NCI-H82 treated with DMSO at 0.1 percent for 48 hours (cell line): ENCODE results near the gene EDRF1.
"Not testable (repeated sequence)": the region's sequence is repeated elsewhere in the genome, so short reads cannot be mapped to it uniquely, and the experiment has no call there.

Experiments
- DNase-seq: peaks from one replicate; lab custom pipeline; 2025; ENCODE audit not compliant: unreplicated experiment; lab: John Stamatoyannopoulos, UW

EDRF1 gene

DNA sequence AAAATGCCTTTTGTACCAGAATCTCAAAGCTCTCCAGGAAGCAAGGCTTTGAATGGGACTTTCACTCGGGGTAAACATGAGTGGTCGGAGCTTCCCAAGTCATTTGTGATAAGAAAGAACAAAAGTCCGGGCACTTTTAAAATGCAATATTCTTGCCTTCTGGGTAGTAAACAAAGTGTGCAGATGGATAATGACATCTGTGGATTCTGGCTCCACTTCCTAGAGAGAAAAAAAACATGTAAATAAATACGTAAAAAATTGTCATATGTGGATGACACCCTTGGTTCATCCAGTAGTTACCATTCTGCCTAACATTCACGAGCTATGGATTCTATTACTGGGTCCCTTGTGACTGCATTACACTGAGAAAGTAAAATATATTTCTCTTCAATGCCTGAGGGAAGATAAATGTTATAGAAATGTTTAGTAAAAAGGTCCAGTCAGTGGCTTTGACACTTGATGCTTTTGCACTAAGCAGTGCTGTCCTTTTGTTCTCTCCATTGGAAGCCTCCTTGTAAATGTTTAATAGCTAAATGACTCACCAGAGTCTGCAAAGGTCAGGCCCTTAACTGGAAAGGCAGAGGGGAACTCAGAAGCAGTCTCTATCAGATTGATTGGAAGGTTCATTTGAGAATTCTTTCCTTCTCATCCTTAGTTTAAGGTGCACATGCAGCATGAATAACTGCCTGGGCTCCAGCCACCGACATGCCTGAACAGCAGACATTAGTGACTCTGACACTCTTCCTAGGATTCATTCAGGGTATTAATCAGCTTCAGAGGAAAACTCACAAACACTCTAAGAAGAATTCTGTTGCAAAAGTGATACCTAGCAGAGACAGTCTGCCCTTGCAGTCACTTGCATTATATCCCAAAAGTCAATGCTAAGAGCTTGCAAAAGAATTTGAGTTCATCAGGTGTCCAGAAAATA is 11.7 kb upstream of the EDRF1 start:
- no peak for DNase-seq

DNA sequence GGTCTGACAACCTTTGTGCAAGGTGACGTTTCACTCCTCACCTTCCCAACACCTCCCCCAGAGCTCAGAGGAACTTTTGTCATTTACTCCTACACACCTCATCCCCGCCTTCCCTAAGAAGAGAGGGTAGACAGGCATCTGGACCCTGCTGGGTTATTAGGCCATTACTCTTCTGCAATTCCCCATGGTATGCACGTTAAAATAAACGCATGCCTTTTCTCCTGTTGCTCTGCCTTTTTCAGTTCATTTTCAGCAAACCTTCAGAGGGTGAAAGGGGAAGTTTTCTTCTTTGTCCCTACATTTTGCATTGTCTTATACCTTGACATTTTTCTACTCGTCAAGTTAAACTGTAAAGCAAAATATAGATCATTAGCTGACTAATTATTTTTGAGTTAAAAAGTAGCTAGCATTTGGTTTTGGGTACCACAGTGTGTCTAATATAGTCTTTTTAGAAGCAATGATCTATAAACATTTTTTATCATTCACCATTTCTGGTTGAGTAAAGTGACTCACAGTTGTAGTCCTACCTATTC is 10.5 kb upstream of the EDRF1 start:
- DNase-seq = no peak

DNA sequence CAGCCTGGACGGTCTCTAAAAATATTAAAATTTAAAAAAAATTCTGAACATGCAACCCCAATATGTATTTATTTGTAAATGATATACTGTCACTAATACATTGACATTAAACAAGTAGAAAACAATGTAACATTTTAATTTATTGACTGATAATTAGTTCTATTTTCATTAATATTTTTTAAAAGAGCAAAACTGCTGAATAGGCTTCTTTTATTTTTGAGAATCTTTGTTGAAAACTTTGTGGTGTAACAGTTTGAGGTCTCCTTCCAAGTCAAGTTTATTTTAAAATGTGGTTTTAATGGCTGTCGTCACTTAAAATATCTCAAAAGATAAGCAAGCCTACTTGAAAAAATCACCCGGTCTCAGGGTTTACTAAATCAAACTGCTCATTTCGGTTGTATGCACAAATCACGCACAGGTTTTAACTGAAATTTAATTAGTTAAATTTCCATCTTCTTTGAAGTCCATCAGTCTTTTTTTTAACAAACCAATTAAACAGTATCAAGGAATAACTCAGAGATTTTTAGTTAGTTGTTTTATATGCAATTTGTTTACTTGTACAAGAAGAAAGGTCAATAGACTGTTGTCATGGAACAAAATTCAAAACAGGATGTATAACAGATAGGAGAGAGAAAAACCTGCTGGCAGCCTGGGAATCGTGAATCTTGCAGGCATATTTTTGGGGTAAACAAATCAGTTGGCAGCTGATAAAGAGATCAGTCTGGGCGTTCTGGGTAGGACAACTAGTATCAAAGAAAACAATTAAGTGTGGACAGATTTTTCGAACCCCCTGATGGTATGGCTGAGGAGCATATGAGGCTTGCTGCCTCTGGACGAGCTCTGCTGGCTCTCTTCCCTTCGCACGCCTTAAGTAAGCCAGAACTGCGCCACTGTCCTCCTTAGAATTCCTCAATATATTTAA is 9.7 kb upstream of the EDRF1 start:
- DNase-seq = no peak

DNA sequence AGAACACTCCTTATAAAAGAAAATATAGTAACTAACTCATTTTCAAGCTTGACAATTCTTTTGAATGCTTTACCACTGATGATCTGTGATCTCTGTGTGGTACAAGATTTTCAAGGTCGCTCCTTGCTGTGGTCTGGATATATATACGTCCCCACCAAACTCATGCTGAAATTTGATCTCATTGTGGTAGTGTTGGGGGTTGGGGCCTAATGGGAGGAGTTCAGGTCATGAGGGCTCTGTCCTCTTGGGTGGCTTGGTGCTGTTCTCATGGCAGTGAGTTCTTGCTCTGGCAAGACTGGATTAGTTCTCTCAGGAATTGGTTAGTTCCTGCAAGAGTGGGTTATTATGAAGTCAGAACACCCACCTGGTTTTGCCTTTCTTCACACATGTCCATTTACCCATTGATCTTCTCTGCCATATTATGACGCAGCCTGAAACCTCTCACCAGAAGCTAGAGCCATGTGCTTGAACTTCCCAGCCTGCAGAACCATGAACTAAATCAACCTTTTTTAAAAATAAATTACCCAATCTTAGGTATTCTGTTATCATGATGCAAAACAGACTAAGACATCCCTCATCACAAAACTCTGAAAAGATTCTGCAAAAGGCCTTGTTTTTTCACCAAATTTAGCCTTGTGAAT is 8.3 kb upstream of the EDRF1 start:
- DNase-seq = no peak

DNA sequence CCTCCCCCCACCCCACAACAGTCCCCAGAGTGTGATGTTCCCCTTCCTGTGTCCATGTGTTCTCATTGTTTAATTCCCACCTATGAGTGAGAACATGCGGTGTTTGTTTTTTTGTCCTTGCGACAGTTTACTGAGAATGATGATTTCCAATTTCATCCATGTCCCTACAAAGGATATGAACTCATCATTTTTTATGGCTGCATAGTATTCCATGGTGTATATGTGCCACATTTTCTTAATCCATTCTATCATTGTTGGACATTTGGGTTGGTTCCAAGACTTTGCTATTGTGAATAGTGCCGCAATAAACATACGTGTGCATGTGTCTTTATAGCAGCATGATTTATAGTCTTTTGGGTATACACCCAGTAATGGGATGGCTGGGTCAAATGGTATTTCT is 4.8 kb upstream of the EDRF1 start:
- DNase-seq = not testable (repeated sequence)

DNA sequence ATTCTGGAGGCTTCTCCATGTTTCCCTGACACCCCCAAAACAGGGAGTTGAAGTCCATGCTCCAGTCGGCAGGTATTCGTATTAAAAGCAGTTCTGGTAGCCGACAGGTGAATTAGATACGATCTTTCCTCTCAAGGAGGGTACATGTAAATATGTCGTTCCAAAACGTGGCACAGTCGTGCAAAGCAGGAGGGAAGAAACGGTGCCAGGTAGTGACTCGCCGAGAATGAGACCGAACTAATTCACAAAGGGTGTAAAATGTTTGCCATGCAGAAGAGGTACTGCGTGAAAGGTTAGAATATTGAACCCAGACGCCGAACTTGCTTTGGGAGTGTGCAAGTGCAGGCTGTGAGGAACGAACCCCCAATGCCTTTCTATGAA is 483 bp downstream of the EDRF1 start:
- no peak for DNase-seq

DNA sequence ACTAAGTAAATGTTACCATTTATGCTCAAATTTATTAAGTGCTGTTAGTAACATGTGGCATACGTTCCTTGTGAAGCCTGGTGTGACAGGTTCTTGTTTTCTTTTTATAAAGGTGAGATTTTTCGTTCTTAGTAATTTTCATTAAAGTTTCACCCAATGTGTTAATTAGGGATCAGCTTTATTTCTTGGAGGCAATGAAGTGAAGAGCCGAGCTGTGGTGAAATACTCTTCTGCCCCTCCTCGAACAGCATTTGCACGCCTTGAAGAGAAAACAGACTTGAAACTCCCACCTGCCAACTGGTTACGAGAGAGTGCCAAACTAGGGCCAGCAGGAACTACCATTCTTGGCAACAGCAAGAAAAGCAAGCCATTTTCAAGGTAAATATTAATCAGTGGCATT is 1.5 kb downstream of the EDRF1 start:
- no peak for DNase-seq

DNA sequence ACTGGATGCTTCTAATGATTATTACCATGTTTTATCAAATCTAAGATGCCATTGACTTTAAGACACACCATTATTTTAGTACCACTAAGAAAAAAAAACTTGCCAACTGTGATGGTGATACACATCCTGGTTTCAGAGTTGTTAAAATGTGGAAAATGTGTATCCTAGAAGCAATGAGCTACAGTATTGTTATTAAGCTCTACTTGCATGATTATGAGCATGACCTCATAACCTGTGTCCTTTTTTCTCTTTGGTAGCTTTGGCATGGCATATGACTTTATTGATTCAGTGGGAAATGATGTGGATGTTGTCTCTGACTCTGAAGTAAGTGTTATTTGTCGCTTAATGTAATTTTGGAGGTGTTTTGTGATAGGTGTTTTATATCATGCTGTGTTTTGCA is 3.3 kb downstream of the EDRF1 start:
- no peak for DNase-seq

DNA sequence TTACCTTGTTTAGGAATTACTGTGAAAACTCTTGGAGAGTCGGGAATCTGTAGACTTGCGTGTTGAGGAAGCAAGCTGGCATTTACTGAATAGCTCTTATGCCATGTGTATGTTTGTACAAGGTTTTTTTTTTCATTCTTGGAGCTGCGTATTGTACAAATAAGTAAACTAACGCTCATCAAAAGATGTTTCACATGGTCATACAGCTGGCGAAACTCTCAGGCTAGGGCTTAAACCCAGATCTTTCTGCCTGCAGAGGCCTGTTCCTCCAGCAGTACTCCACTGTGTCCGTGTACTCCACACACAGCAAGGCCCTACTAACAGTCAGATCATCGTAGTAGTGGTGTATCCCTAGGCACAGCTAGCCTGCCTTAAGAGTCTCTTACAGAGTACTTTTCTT is 7.4 kb downstream of the EDRF1 start:
- no peak for DNase-seq

DNA sequence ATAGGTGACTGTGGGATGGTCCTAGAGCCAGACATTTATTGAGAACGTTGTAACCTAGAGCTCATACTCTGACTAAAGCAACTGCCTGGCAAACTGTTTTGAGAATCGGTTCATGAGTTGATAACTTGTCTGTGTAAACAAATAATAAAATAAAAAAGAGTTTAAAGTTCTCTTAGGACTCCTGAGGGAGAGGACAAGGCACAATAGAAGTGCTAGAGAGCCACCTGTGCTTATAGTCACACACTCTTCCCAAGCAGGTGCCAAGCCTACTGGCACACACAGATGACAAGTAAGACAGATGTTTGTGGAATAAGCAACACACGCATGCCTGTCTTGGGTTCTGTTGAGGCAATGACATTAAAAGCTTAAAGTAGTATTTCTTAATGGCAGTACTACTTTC is 7.9 kb downstream of the EDRF1 start:
- no peak for DNase-seq

DNA sequence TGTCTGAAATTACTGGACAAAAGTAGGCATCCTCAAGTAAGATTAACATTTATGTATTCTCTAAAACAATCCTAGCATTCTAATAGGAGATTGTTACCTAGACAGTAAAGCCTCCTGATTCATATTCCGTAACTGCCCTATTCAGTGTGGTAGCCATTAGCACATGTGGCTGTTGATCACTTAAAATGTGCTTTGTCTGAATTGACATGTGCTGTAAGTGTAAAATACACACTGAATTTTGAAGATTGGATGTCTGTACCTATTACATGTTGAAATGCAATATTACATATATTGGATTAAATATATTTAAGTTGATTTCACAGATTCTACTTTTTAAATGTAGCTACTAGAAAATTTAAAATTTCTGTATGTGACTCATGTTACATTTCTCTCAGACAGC is 14.6 kb downstream of the EDRF1 start:
- DNase-seq = no peak

DNA sequence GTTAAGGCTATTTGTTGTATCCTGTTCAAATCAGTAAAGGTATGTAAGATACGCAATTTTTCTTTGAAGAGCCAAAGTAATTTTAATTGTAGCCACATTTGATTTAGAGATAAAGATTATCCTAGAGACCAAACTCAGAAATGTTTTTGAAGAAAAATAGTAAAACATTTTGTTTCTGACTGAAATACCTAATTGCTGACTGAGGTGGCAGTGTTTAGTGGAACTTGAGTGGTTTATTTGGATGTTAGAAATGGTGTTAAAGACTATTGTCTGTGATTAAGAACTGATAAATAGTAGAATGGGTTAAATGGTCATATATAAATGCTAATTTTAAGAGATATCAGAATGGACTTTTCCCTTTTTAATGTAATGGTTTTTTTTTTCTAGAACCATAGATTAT is 15.3 kb downstream of the EDRF1 start:
- DNase-seq = no peak

DNA sequence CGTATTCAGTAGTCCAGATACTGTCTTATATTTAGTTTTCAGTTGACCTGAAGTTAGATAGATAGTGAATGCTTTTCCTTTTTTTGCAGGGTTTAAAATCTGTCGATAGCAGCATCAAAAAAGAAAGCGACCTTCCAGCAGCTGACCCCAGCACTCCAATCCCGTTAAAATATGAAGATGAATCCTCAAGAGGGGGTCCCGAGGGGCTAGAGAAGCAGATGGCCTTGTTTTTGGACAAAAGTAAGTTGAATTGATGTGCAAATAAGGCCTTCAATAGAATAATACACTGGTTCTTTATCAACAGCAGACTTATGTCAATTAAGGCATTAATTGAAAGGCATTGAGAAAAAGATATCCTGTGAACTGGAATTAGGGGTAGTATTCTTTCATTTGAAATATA is 18.7 kb downstream of the EDRF1 start:
- DNase-seq = no peak

DNA sequence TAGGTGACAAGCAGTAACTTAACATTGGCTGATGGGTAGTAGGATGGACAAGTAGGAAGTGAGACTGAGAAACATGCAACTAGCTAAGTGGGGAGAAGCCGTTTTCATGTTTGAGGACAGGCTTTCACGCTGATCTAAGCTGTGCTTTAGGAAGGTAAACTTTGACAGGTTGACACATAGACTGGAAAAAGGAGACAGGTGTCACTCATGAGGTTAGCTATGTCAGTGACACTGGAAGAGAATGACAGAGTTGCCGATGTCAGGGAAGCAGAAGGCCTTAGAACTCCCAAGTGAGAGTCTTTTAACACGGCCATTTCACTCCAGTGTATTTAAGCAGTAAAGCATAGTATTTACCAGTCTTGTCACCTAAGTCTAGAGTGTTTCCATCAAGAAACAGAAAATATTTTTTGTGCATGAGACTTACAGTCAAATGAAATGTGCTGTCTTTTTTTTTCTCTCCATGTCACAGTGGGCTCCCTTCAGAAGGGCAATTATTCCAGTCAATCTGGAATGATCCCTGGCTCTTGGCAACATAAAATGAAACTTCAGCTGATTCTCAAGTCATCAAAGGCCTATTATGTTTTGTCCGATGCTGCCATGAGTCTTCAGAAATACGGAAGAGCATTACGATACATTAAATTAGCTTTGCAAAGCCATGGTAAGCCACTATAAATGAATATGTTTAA is 20.6 kb downstream of the EDRF1 start:
- DNase-seq = no peak

DNA sequence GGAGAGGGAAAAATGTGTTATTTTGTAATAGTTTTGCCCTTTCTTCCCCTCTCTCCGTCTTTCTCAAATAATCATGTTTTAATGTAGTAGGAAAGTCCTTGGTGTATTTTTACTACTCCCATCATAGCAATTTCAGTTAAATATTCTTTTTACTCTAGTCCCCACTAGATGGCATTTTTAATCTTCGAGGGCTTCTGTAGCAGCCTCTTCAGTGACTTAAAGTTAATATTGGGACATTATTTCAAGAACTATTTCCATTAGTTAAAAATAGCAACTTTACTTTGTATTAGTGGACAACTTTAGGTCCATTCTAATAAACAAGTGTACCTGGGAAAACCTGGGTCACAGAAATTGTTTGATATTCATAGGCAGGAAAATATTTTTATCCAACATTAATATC is 23.0 kb downstream of the EDRF1 start:
- DNase-seq = no peak

DNA sequence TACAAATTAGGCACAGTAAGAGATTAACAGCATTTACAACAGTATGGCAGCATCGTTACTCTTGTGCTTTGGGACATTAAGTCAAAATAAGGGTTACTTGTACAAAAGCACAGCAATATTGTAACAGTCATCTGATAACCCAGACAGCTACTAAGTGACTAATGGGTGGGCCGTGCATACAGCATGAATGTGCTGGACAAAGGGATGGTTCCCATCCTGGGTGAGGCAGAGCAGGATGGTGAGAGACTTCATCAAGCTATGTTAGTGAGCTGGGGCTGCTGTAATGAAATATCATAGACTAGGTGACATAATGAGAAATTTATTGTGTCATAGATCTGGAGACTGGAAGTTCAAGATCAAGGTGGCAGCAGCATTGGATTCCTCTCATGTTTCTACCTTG is 25.4 kb downstream of the EDRF1 start:
- no peak for DNase-seq

DNA sequence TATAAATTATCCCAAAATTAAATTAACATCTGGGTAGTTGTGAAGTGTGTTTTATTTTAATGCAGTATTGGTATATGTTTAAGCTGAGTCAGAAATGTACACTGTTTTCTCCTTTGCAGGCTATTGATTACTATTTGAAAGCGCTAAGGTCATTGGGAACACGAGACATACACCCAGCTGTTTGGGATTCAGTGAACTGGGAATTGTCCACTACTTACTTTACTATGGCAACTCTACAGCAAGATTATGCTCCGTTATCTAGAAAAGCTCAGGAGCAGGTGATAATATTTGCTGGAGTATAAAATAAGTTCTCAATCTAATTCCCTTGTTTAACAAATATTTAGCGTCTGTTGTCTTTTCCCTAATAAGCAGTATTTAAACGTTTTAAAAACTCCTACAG is 27.9 kb downstream of the EDRF1 start:
- DNase-seq = no peak

DNA sequence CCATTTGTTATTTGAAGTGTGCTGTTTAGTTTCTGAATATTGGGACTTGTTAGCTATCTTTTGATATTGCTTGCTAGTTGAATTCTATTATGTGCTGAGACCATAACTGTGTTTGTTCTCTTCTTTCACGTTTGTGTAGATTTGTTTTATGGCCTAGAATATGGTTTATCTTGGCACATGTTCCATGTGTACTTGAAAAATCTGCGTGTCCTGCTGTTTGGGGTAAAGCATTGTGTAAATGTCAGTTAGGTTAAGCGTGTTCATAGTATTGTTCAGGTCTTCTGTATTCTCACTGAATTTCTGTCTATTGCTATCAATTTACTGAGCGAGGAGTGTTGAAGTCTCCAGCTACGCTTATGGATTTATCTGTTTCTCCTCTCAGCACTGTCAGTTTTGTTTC is 36.7 kb downstream of the EDRF1 start:
- DNase-seq = no peak

DNA sequence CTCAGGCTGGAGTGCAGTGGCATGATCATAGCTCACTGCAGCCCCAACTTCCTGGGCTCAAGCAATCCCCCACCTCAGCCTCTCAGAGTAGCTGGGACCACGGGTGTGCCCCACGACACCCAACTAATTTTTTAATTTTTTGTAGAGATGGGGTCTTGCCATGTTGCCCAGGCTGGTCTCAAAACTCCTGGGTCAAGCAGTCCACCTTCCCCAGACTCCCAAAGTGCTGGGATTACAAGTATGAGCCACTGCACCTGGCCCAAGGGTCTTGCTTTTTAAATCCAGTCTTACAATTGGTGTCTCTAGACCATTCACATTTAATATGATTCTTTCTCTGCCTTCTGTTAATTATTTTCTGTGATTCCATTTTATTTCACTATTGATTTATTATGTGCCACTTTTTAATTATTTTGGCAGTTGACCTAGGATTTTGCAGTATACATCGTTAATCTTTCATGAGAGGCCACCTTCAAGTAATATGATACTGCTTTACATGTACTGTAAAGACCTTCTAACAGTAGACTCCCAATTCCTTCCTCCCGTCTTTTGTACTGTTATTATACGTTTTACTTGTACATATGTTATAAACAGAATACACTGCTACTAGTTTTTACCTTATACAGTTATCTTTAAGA is 37.5 kb downstream of the EDRF1 start:
- no peak for DNase-seq

DNA sequence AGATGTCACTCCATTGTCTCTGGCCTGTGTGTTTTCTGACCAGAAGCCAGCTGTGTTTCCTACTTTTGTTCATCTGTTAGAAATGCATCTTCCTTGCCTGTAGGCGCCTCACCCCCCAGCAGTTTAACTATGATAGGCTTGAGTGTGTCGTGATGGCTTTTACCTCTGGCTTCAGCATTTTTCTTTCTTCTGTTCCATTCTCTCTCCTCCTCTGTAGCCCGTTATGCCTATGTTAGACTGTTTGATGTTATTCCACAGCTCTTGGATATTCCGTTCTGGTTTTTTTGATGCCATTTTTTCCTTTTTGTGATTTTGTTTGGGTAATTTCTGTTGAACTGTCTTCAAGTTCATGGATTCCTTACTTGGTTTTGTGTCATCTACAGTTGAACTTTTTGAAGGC is 38.2 kb downstream of the EDRF1 start:
- no peak for DNase-seq
